Measurements from ENCODE around the gene NABP2.

DNA sequence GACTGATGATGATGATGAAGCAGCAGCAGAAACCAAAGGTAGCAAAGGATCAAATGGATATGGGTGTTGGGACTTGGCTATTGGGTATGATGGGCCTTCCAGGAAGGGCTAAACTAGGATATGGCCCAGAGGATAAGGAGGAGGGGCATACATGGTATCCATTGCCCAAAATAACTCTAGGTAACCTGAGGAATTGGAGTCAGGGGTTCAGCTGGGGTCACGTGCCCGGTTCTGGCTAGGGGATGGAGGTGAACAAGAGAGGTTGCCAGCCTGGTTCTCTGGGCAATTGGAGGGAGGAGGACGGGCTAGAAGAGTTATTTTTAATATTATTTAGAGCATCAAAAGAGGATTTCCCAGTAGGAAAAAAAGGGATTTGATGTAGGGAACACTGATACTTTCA is 36.8 kb downstream of the NABP2 start:
- no peak for TF ChIP-seq EZH2phosphoT487 (IDR thresholded peaks at IDR 0.05; ENCODE audit: borderline replicate concordance, low read length)
- TF ChIP-seq, protein P1, sequence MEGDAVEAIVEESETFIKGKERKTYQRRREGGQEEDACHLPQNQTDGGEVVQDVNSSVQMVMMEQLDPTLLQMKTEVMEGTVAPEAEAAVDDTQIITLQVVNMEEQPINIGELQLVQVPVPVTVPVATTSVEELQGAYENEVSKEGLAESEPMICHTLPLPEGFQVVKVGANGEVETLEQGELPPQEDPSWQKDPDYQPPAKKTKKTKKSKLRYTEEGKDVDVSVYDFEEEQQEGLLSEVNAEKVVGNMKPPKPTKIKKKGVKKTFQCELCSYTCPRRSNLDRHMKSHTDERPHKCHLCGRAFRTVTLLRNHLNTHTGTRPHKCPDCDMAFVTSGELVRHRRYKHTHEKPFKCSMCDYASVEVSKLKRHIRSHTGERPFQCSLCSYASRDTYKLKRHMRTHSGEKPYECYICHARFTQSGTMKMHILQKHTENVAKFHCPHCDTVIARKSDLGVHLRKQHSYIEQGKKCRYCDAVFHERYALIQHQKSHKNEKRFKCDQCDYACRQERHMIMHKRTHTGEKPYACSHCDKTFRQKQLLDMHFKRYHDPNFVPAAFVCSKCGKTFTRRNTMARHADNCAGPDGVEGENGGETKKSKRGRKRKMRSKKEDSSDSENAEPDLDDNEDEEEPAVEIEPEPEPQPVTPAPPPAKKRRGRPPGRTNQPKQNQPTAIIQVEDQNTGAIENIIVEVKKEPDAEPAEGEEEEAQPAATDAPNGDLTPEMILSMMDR (IDR thresholded peaks at IDR 0.05; ENCODE audit: low read depth, low read length, poor library complexity, severe bottlenecking): no peak
